PC-9 (cell line): ENCODE measurements around the gene GPC2. TPM values are rescaled to one million over a fixed set of nuclear protein-coding genes. Genes with fewer than 3 reads are reported as not detected.

Experiments used
- BruUV-seq: library from RNA; stranded (reverse); fragments of 400-500 nt; replicated peaks from 2 replicates; lab custom pipeline; 2021; lab: Mats Ljungman, UMichigan
- CTCF ChIA-PET: fragments of 300-600 bp; sonication (Branson Sonifier 250); formaldehyde crosslinking; loops from one replicate; lab custom pipeline; 2022; ENCODE audit warnings: antibody characterized with exemption; lab: Charles Lee
- POLR2A ChIA-PET: fragments of 300-600 bp; sonication (Branson Sonifier 250); formaldehyde crosslinking; loops from one replicate; lab custom pipeline; 2022; ENCODE audit warnings: antibody characterized with exemption; ENCODE audit not compliant: unreplicated experiment; lab: Charles Lee
- DNase-seq, 2 experiments: peaks; one replicate each; pipeline versions ENCODE4 v3.0.0 to v3.0.0-alpha.2; 2015 to 2022; ENCODE audit warnings: mixed read lengths in 1 of 2
- H2AFZ ChIP-seq: fragments of 200-600 bp; sonication (generic); 2 replicates; pipeline ENCODE4 v1.8.1; 2017; ENCODE audit warnings: antibody characterized with exemption
- H3F3A ChIP-seq: fragments of 200-600 bp; sonication (generic); 2 replicates; pipeline ENCODE4 v1.8.1; 2017; ENCODE audit warnings: antibody characterized with exemption, mild to moderate bottlenecking, low read depth; ENCODE audit not compliant: insufficient read depth
- H3K27ac ChIP-seq: fragments of 200-600 bp; sonication (generic); 2 replicates; pipeline ENCODE4 v1.6.1; 2016; ENCODE audit warnings: mixed run types
- H3K27me3 ChIP-seq: fragments of 200-600 bp; sonication (generic); 2 replicates; pipeline ENCODE4 v1.6.1; 2016; ENCODE audit warnings: low read depth, mixed run types; ENCODE audit not compliant: insufficient read depth
- H3K36me3 ChIP-seq: fragments of 200-600 bp; sonication (generic); 2 replicates; pipeline ENCODE4 v1.6.1; 2016; ENCODE audit warnings: low read depth, mixed run types
- H3K4me1 ChIP-seq: fragments of 200-600 bp; sonication (generic); replicated peaks from 2 replicates; pipeline ENCODE4 v1.6.1; 2016; ENCODE audit warnings: mixed run types; ENCODE audit not compliant: insufficient read depth
- H3K4me2 ChIP-seq: fragments of 200-600 bp; sonication (generic); 2 replicates; pipeline ENCODE4 v1.6.1; 2017; ENCODE audit warnings: mixed run types
- H3K4me3 ChIP-seq: fragments of 200-600 bp; sonication (generic); 2 replicates; pipeline ENCODE4 v1.6.1; 2016; ENCODE audit warnings: mixed run types
- H3K79me2 ChIP-seq: fragments of 200-600 bp; sonication (generic); 2 replicates; pipeline ENCODE4 v1.6.1; 2017; ENCODE audit warnings: low read depth, mixed run types
- H3K9me2 ChIP-seq: fragments of 200-600 bp; sonication (generic); 2 replicates; pipeline ENCODE4 v1.8.1; 2017; ENCODE audit warnings: mild to moderate bottlenecking; ENCODE audit not compliant: insufficient read depth
- H3K9me3 ChIP-seq: fragments of 200-600 bp; sonication (generic); 2 replicates; pipeline ENCODE4 v1.8.1; 2016; ENCODE audit warnings: low read depth; ENCODE audit not compliant: insufficient read depth
- H4K20me1 ChIP-seq: fragments of 200-600 bp; sonication (generic); 2 replicates; pipeline ENCODE4 v1.8.1; 2017; ENCODE audit not compliant: insufficient read depth
- EZH2 ChIP-seq: fragments of 200-600 bp; sonication (generic); IDR thresholded peaks from 2 replicates; pipeline ENCODE4 v1.8.0; 2017; ENCODE audit warnings: antibody characterized with exemption, low read depth
- intact Hi-C: fragments of 100-400 bp; cut with micrococcal nuclease; formaldehyde crosslinking; loops from one replicate; pipeline ENCODE4 v1.10.0; 2022; ENCODE audit not compliant: unreplicated experiment
- total RNA-seq: library from RNA; stranded (reverse); gene quantifications from 2 replicates; pipeline ENCODE4 v1.2.3, GENCODE V29; 2021
- TF ChIP-seq, protein P1 (sequence below): fragments of 200-600 bp; sonication (generic); conservative IDR thresholded peaks from 2 replicates; pipeline ENCODE4 v1.6.1; 2017; ENCODE audit warnings: mixed run types, antibody characterized with exemption, mild to moderate bottlenecking, moderate library complexity

The GPC2 gene
- total RNA-seq, 1 experiment from 2014 or later: 4.5 TPM

DNA sequence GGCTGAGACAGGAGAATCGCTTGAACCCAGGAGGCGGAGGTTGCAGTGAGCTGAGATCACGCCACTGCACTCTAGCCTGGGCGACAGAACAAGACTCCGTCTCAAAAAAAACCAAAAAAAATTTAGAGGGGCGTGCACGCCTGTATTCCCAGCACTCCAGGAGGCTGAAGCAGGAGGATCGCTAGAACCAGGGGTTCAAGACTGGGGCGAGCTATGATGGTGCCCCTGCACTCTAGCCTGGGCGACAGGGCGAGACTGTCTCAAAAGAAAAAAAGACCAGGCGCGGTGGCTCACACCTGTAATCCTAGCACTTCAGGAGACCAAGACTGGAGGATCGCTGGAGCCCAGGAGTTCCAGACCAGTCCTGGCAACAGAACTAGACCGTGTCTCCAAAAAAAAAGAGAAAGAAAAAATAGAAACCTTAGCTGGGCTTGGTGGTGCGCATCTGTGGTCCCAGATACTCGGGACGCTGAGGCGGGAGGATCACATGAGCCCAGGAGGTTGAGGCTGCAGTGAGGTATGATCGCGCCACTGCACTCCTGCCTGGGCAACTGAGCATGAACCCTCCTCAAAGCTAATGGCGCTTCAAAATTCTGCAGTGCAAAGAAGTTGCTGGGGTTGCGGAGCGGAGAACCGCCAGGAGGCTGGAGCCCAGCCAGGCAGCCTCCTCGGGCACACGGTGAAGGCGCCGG lies 50.8 kb downstream of the GPC2 start:
- Histone ChIP-seq H3K4me3 (peak overlapping the region; percentile 75), H3K9me2 (no peaks in the 10 kb centered on the region), H3K36me3 (no peaks in the 10 kb centered on the region), H3K27ac (peak overlapping the region; percentile 82), H3K27me3 (no peaks in the 10 kb centered on the region), H2AFZ (peak overlapping the region; percentile 92), H3K4me1 (peaks cover 19% of the 10 kb centered on the region; the same call in 1 of the 2 replicates), H3F3A (peaks cover 42% of the 10 kb centered on the region), H4K20me1 (no peaks in the 10 kb centered on the region), H3K9me3 (no peaks in the 10 kb centered on the region), H3K79me2 (peaks cover 8% of the 10 kb centered on the region; the same call in 1 of the 2 replicates), H3K4me2 (peak overlapping the region; percentile 80)
- POLR2A ChIA-PET: interaction anchor here (0.6 to 0.9 kb wide), 2 partner anchors 31 kb away, joined by 3 to 4 read pairs; no protein-coding TSS in a partner anchor
- CTCF ChIA-PET: interaction anchor here (0.6 to 0.7 kb wide), 3 partner anchors 390 to 675 kb away, joined by 4 to 13 read pairs (median 5); no protein-coding TSS in a partner anchor
- BruUV-seq: TSS peak; percentile 66
- no peak for DNase-seq
- TF ChIP-seq, protein P1, sequence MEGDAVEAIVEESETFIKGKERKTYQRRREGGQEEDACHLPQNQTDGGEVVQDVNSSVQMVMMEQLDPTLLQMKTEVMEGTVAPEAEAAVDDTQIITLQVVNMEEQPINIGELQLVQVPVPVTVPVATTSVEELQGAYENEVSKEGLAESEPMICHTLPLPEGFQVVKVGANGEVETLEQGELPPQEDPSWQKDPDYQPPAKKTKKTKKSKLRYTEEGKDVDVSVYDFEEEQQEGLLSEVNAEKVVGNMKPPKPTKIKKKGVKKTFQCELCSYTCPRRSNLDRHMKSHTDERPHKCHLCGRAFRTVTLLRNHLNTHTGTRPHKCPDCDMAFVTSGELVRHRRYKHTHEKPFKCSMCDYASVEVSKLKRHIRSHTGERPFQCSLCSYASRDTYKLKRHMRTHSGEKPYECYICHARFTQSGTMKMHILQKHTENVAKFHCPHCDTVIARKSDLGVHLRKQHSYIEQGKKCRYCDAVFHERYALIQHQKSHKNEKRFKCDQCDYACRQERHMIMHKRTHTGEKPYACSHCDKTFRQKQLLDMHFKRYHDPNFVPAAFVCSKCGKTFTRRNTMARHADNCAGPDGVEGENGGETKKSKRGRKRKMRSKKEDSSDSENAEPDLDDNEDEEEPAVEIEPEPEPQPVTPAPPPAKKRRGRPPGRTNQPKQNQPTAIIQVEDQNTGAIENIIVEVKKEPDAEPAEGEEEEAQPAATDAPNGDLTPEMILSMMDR: no peak
- TF ChIP-seq EZH2: no peak
- intact Hi-C loops: loop anchor here (2.0 kb wide), 1 partner anchor 26 kb away; the partner anchor contains the start of genes AP4M1 and MCM7

DNA sequence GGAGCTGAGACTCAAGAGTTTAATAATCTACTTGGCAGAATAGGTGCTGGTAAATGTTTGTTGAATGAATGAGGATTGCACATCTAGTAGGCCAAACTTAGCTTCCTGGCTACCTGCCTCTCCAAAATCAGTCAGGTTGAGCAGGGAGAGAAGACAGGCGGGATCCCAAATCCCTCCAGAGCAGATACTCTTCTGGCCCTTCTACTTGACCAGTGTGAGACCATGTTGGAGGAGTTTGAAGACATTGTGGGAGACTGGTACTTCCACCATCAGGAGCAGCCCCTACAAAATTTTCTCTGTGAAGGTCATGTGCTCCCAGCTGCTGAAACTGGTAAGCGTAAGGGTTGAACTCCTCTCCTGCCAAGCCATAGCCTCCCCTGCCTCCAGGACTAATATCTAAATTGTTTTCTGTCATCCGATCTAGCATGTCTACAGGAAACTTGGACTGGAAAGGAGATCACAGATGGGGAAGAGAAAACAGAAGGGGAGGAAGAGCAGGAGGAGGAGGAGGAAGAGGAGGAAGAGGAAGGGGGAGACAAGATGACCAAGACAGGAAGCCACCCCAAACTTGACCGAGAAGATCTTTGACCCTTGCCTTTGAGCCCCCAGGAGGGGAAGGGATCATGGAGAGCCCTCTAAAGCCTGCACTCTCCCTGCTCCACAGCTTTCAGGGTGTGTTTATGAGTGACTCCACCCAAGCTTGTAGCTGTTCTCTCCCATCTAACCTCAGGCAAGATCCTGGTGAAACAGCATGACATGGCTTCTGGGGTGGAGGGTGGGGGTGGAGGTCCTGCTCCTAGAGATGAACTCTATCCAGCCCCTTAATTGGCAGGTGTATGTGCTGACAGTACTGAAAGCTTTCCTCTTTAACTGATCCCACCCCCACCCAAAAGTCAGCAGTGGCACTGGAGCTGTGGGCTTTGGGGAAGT lies 52.6 kb downstream of the GPC2 start:
- Histone ChIP-seq H3K4me2 (0 out of 2 replicates have a peak overlapping the region, but pooled peaks have one; percentile 80), H3K27ac (no peak overlapping the region), H3K9me3 (no peaks in the 10 kb centered on the region), H2AFZ (no peak overlapping the region), H3K36me3 (no peaks in the 10 kb centered on the region), H3K27me3 (no peaks in the 10 kb centered on the region), H3K9me2 (no peaks in the 10 kb centered on the region), H3K4me3 (no peak overlapping the region), H4K20me1 (no peaks in the 10 kb centered on the region), H3K4me1 (peaks cover 18% of the 10 kb centered on the region; the same call in 1 of the 2 replicates), H3K79me2 (peaks cover 8% of the 10 kb centered on the region; the same call in 1 of the 2 replicates), H3F3A (peaks cover 29% of the 10 kb centered on the region)
- intact Hi-C loops: no loop called here
- CTCF ChIA-PET: interaction anchor here (0.6 to 0.7 kb wide), 5 partner anchors 42 to 1050 kb away, joined by 3 to 5 read pairs (median 4); no protein-coding TSS in a partner anchor
- DNase-seq: no peak
- POLR2A ChIA-PET: interaction anchor here (0.5 kb wide), 1 partner anchor 28 kb away, joined by 7 read pairs; no protein-coding TSS in a partner anchor
- TF ChIP-seq, protein P1: no peak
- BruUV-seq: no TSS peak

GRCh38 chr7:100122568-100122967 lies 54.6 kb downstream of the GPC2 start:
- Histone ChIP-seq H3K36me3 (no peaks in the 10 kb centered on the region), H3K4me2 (no peak overlapping the region), H4K20me1 (no peaks in the 10 kb centered on the region), H3K79me2 (peaks cover 8% of the 10 kb centered on the region; the same call in 1 of the 2 replicates), H3K4me3 (no peak overlapping the region), H3K27me3 (no peaks in the 10 kb centered on the region), H3F3A (peaks cover 16% of the 10 kb centered on the region; the same call in 1 of the 2 replicates), H3K9me2 (no peaks in the 10 kb centered on the region), H3K4me1 (peaks cover 13% of the 10 kb centered on the region; the same call in 1 of the 2 replicates), H3K27ac (no peak overlapping the region), H2AFZ (no peak overlapping the region), H3K9me3 (no peaks in the 10 kb centered on the region)
- ChIA-PET POLR2A (no interaction called here), CTCF (interaction anchor here (0.6 kb wide), 1 partner anchor 690 kb away, joined by 9 read pairs; no protein-coding TSS in a partner anchor)
- TF ChIP-seq, protein P1: no peak
- TF ChIP-seq EZH2: no peak
- no peak for DNase-seq
- intact Hi-C loops: no loop called here
- no TSS peak for BruUV-seq
